ENCODE data around the gene KSR1. TPM values are rescaled to one million over a fixed set of nuclear protein-coding genes. Genes with fewer than 3 reads are reported as not detected.
"Not testable (repeated sequence)": the region's sequence is repeated elsewhere in the genome, so short reads cannot be mapped to it uniquely, and the experiment has no call there.

The KSR1 gene
- total RNA-seq, 6 experiments from 2014 or later: 5.9 to 12.9 (median 8.7) TPM

DNA sequence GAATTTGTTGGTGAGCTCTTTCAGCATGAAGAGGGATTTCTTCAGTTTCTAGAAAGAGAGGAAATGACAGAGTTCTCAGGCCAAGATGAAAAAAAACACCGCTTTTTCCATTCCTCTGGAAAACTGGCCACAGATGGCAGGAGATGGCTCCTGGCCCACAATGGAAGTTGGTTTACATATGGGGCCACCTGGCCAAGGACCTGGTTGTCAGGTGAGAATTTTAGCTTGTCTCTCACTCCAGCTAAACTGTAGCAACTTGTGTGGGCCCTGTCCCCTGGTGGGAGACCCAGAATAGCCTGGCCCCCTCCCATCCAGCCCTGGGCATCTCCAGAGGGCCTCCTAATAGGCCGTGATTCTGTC is 208.3 kb downstream of the KSR1 start:
- DNase-seq (no peak), ATAC-seq (no peak)
- Histone ChIP-seq H3K36me3 (no peaks in the 10 kb centered on the region), H3K9me3 (no peaks in the 10 kb centered on the region), H3K27ac (no peak overlapping the region), H3K27me3 (no peaks in the 10 kb centered on the region), H3K4me1 (no peaks in the 10 kb centered on the region), H3K4me3 (no peak overlapping the region)
- 83% methylated on average over 1 of the region's 2 CpGs for WGBS (ENCODE audit: insufficient coverage, low coverage, low lambda C conversion rate, missing lambda C conversion rate)
- TF ChIP-seq POLR2A (IDR thresholded peaks at IDR 0.05): no peak
- TF ChIP-seq, protein P1, sequence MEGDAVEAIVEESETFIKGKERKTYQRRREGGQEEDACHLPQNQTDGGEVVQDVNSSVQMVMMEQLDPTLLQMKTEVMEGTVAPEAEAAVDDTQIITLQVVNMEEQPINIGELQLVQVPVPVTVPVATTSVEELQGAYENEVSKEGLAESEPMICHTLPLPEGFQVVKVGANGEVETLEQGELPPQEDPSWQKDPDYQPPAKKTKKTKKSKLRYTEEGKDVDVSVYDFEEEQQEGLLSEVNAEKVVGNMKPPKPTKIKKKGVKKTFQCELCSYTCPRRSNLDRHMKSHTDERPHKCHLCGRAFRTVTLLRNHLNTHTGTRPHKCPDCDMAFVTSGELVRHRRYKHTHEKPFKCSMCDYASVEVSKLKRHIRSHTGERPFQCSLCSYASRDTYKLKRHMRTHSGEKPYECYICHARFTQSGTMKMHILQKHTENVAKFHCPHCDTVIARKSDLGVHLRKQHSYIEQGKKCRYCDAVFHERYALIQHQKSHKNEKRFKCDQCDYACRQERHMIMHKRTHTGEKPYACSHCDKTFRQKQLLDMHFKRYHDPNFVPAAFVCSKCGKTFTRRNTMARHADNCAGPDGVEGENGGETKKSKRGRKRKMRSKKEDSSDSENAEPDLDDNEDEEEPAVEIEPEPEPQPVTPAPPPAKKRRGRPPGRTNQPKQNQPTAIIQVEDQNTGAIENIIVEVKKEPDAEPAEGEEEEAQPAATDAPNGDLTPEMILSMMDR (IDR thresholded peaks at IDR 0.05): no peak
- intact Hi-C loops (cut with DNase I): loop anchor here (10.0 kb wide), 2 partner anchors 90 to 210 kb away; no protein-coding TSS in a partner anchor

DNA sequence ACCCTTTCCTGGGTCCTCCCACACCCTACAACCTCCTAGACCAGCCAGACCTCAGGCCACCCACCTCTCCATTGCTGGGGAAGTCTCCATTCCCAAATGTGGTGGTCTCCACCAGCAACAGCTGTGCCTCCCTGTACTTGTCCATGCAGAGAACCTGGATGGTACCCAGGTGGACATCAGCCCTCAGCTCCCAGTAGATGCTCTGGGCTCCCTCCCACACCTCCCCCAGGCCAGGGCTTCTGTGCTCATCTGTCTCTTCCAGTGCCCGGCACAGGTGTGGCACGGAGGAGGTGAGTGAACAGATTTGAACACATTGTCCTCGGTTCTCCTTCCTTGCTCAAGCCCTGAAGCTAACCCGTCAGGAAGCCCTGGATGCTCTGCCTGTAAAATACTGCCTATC is 209.3 kb downstream of the KSR1 start:
- H3K9me3 ChIP-seq: no peaks in the 10 kb centered on the region
- intact Hi-C loops (cut with DNase I): loop anchor here (10.0 kb wide), 2 partner anchors 89 to 209 kb away; no protein-coding TSS in a partner anchor
- TF ChIP-seq, protein P1 (IDR thresholded peaks at IDR 0.05): no peak
- TF ChIP-seq POLR2A (IDR thresholded peaks at IDR 0.05): no peak
- DNase-seq (peak in 1 of 3 donors; percentile 27), ATAC-seq (no peak)
- H3K36me3 ChIP-seq: no peaks in the 10 kb centered on the region
- H3K4me3 ChIP-seq: no peak overlapping the region
- H3K4me1 ChIP-seq: no peaks in the 10 kb centered on the region
- no peaks in the 10 kb centered on the region for H3K27me3 ChIP-seq
- 33% methylated on average over 1 of the region's 4 CpGs for WGBS (ENCODE audit: insufficient coverage, low coverage, low lambda C conversion rate, missing lambda C conversion rate)
- H3K27ac ChIP-seq: no peak overlapping the region

DNA sequence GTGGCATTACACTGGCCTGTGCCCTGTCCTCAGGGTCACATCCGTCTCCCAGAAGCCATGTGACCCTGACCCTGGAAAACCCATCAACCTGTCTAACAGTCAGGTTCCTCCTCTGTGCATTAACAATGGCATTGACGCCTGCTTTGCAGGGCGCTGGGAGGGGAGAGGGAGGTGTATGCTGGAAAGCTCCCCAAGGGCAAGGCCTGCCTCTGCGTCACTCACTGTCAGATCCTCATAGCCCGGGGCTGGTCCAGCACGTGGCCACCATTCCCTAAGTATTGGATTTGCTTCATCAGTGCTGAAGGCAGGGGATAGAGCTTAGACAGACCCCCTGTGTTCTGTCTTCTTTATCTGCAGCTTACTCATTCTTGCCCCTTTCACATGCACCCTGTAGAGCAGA is 210.0 kb downstream of the KSR1 start:
- intact Hi-C loops (cut with DNase I): loop anchor here (10.0 kb wide), 2 partner anchors 89 to 209 kb away; no protein-coding TSS in a partner anchor

DNA sequence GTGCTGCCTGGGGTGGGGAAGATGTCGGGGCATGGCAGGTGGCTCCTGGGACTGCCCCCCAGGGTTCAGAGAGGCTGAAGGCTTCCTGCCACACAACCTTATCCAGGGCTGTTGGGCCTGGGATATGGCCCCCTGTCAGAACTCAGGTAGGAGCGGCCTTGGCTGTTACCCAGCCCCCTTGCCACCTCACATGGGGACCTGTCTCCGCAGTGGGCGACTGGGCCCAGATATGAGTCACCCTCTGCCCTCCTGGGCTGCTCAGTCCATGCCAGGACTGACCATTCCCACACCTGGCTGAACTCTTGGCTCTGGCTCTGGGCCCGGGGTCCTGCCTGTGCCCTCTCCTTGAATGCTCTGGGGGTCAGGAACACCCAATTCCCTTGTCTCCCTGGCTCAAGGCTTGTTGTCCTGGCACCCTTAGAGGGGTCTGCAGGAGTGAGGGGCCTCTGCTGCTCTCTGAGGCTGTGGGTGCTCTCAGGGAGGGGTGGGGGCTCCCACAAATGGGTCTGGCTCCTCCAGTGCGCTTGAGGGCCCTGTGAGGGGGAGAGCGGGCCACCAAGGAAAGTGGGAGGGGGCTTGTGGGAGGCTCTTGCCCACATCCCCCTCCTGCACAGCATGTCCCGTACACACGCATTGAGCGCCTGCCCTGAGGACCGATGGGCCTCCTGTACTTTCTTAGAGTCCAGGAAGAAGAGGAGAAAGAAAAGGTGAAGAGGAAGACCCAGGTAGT is 210.7 kb downstream of the KSR1 start:
- intact Hi-C loops (cut with DNase I): loop anchor here (10.0 kb wide), 2 partner anchors 88 to 208 kb away; no protein-coding TSS in a partner anchor
- WGBS (ENCODE audit: insufficient coverage, low coverage, low lambda C conversion rate, missing lambda C conversion rate): no CpG with 5 or more reads among the region's 11 CpGs
- ATAC-seq: no peak

More for the DNA sequence above, 210.0 kb downstream of the KSR1 start:
- not testable (repeated sequence) for H3K27me3 ChIP-seq, H3K4me3 ChIP-seq, H3K27ac ChIP-seq, H3K9me3 ChIP-seq, H3K4me1 ChIP-seq, H3K36me3 ChIP-seq, ATAC-seq
- no CpG with 5 or more reads among the region's 6 CpGs for WGBS (ENCODE audit: insufficient coverage, low coverage, low lambda C conversion rate, missing lambda C conversion rate)
- DNase-seq: peak in 1 of 3 donors; percentile 20

More for the DNA sequence above, 210.7 kb downstream of the KSR1 start:
- no peaks in the 10 kb centered on the region for H3K9me3 ChIP-seq
- peak in 1 of 3 donors; percentile 39 for DNase-seq
- H3K36me3 ChIP-seq: no peaks in the 10 kb centered on the region
- TF ChIP-seq, protein P1 (IDR thresholded peaks at IDR 0.05): no peak
- no peaks in the 10 kb centered on the region for H3K27me3 ChIP-seq
- no peak overlapping the region for H3K27ac ChIP-seq
- H3K4me3 ChIP-seq: no peak overlapping the region
- no peaks in the 10 kb centered on the region for H3K4me1 ChIP-seq
